AG09309 (cell line): Measurements from ENCODE around the gene MTA3.

Experiments
- DNase-seq: peaks from one replicate; pipeline ENCODE4 v3.0.0-alpha.2; 2010; ENCODE audit warnings: low read depth
- H3K4me3 ChIP-seq: 2 replicates; pipeline ENCODE4 v1.5.1; 2011; ENCODE audit warnings: mild to moderate bottlenecking, low read depth, low read length, moderate library complexity; ENCODE audit not compliant: control insufficient read depth
- TF ChIP-seq, protein P1 (sequence below): IDR thresholded peaks from 2 replicates; pipeline ENCODE4 v1.5.1; 2011; ENCODE audit warnings: mild to moderate bottlenecking, low read depth, low read length, inconsistent platforms; ENCODE audit not compliant: insufficient read depth, control insufficient read depth; ENCODE audit errors: missing control alignments

MTA3 gene

DNA sequence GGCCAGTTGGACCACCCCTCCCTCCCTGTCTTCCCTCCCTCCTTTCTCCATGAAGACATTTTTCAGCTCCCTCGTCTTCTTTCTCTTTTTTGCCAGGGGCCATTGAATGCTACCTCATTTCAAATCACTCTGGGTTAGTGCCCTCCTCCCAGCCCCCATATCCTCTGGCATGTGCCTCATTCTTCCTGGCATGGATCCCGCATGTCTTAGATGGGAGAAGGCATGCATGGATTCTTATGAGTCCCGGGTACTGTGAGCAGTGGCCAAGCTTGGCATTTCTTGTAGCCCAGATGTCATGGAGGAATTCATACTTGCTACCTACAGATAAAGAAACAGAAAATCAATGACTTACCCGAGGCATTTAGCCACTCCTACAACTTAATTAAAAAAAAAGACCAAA is 232.9 kb downstream of the MTA3 start:
- TF ChIP-seq, protein P1, sequence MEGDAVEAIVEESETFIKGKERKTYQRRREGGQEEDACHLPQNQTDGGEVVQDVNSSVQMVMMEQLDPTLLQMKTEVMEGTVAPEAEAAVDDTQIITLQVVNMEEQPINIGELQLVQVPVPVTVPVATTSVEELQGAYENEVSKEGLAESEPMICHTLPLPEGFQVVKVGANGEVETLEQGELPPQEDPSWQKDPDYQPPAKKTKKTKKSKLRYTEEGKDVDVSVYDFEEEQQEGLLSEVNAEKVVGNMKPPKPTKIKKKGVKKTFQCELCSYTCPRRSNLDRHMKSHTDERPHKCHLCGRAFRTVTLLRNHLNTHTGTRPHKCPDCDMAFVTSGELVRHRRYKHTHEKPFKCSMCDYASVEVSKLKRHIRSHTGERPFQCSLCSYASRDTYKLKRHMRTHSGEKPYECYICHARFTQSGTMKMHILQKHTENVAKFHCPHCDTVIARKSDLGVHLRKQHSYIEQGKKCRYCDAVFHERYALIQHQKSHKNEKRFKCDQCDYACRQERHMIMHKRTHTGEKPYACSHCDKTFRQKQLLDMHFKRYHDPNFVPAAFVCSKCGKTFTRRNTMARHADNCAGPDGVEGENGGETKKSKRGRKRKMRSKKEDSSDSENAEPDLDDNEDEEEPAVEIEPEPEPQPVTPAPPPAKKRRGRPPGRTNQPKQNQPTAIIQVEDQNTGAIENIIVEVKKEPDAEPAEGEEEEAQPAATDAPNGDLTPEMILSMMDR = no peak
- H3K4me3 ChIP-seq = no peak overlapping the region
- no peak for DNase-seq

- TF ChIP-seq, protein P1 = no peak
- DNase-seq = no peak
- no peak overlapping the region for H3K4me3 ChIP-seq
Measured at GRCh38 chr2:42802150-42802549, 233.7 kb downstream of the MTA3 start.

GRCh38 chr2:42804338-42804737 is 235.9 kb downstream of the MTA3 start:
- DNase-seq = no peak
- TF ChIP-seq, protein P1 = no peak
- H3K4me3 ChIP-seq = no peak overlapping the region

DNA sequence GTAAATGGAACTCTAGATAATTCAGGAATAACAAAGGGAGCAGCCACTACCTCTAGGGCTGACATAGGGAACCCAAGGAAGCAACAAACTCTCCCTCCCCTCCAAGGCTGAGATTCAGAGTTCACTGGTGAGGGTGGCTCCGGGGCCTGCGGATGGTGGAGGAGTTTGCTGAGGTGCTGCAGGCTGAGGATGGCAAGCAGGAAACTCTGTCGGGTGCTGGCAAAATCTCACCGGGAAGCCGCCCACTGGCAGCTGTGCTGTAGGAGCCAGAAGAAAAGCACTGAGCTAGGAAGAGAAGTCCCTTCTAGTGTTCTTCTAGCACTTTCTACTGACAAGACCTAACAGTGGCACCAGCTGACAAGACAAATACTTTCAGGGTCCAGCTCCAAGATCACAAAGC is 236.5 kb downstream of the MTA3 start:
- TF ChIP-seq, protein P1 = no peak
- H3K4me3 ChIP-seq = no peak overlapping the region
- no peak for DNase-seq
